ENCODE measurements around the gene PDHX. TPM values are rescaled to one million over a fixed set of nuclear protein-coding genes. Genes with fewer than 3 reads are reported as not detected.

The PDHX gene
- total and polyA plus RNA-seq, 8 donors = 7.2 to 21.2 (median 13.9) TPM

DNA sequence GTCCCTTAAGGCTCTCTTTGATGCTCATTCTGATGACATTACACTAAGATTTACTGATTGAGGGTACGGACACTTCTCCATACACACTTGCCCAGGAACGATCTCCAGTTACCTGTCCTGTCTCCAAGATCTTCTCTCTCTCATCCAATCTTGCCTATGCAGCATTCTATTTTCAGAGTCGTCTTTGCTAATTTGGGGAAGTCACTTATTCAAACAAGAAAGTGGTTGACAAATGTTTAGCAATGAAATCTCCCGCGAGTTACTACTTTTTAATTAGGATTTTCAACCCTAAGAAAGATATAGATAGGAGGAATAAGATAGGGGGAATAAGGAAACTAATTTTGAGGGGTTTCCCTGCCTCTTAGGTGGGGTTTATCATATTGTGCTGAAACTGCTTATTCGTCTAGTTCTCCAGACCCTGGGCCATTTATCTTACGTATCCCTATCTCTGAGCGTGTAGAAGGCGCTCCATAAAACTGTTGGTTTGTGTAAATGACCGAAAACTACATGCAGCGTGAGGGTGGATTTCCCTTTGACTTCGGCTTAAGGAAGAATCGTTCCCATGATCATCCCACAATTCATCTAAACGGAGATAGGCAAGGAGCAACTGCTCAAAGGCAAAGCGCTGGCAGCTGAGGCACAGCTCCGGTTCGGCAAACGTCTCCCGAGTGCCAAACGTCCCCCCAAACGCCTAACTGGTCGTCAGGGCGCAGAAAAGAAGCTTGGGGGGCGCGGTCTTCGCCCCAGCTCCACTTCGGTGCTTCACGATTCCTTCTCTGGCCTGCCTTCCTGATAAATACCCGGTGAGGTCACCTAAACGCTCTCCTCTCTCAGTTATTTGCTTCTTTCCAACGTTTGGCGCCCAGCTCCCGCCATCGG lies 1.0 kb upstream of the PDHX start:
- no peaks in the 10 kb centered on the region for H3K36me3 ChIP-seq
- DNase-seq = no peak
- peak overlapping the region; percentile 92 to 96 (median 94) for H3K27ac ChIP-seq
- FAIRE-seq = no peak
- intact Hi-C loops (cut with DNase I) = no loop called here
- H3K9me3 ChIP-seq = no peaks in the 10 kb centered on the region
- peaks cover 12 to 38% (median 21%) of the 10 kb centered on the region in 3 donors for H3K4me1 ChIP-seq
- ATAC-seq = peak in 3 of 4 donors; percentile 1 to 6 (median 3)
- TF ChIP-seq, protein P1, sequence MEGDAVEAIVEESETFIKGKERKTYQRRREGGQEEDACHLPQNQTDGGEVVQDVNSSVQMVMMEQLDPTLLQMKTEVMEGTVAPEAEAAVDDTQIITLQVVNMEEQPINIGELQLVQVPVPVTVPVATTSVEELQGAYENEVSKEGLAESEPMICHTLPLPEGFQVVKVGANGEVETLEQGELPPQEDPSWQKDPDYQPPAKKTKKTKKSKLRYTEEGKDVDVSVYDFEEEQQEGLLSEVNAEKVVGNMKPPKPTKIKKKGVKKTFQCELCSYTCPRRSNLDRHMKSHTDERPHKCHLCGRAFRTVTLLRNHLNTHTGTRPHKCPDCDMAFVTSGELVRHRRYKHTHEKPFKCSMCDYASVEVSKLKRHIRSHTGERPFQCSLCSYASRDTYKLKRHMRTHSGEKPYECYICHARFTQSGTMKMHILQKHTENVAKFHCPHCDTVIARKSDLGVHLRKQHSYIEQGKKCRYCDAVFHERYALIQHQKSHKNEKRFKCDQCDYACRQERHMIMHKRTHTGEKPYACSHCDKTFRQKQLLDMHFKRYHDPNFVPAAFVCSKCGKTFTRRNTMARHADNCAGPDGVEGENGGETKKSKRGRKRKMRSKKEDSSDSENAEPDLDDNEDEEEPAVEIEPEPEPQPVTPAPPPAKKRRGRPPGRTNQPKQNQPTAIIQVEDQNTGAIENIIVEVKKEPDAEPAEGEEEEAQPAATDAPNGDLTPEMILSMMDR (IDR thresholded peaks at IDR 0.05) = no peak
- 3% methylated on average over 34 of the region's 34 CpGs for WGBS, 2 donors
- peak overlapping the region; percentile 60 to 88 (median 78) for H3K4me3 ChIP-seq
- H3K27me3 ChIP-seq = no peaks in the 10 kb centered on the region

DNA sequence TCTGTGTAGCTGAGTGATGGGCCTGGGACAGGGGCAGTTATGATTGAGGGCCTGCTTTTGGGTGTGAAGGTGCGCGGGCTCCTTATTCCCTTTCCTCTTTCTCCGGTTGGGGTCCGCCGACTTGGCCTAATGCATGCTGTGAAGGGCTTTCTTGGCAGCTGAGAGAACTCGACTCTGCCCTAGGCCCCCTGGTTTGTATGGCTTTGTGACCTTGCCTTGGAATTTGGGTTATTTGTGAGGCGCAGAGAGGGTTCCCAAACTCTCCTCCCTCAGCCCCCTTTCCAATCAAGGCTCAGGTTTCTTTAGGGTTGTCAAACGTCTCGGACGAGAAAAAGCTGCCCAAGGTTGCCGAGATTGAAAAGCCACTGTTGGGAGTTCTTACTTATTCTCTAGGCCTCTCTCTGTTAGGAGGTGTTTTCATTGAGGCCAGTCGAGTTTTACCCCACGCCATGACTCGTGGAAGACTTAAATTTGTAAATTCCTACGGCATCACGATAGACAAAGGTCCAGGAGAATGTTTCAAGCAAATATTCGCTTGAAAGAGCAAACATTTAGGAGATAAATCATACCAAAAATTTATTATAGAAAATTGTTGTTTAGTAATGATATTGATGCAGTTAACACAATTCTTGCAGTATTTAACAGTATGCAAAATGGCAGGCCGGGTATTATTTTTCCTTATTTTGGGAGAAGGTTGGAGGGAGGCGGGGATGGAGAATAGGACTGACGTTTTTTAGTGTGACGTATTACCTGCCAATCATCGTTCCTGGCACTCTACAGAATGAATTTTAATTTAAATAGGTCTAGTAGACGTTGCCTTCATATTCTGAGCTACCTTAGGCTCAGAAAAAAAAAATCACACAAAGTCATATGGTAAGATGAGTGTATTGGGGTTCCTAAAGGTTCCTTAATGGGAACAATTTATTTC lies 689 bp downstream of the PDHX start:
- DNase-seq = no peak
- no peak for FAIRE-seq
- TF ChIP-seq, protein P1 (IDR thresholded peaks at IDR 0.05) = no peak
- Histone ChIP-seq H3K36me3 (no peaks in the 10 kb centered on the region), H3K27ac (peak overlapping the region; percentile 92 to 96 (median 94)), H3K4me1 (peaks cover 5 to 25% (median 7%) of the 10 kb centered on the region in 3 donors), H3K9me3 (no peaks in the 10 kb centered on the region), H3K4me3 (peak overlapping the region; percentile 60 to 88 (median 78)), H3K27me3 (no peaks in the 10 kb centered on the region)
- ATAC-seq = peak; percentile 3 to 28 (median 12)
- intact Hi-C loops (cut with DNase I) = no loop called here
- 6% methylated on average over 23 of the region's 23 CpGs for WGBS, 2 donors

DNA sequence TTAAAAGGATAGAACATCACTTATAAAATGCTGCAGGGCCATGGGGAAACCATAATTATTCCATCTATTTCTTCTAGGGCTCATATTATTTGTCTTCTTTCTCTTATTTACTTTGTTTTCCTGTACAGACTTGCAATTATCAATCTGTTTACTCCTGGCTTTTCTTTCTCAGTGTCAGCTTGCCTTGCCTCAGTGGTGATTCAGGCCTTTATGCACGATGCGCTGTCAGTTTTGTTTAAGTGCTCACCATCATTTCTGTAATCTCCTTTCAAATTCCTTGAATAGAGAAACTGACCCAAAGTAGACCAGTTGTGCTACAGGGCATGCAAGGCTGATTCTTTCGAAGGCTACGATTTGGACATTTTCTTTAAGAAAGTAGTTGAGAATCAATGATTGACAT lies 4.7 kb downstream of the PDHX start:
- no peaks in the 10 kb centered on the region for H3K27me3 ChIP-seq
- TF ChIP-seq, protein P1 (IDR thresholded peaks at IDR 0.05) = no peak
- intact Hi-C loops (cut with DNase I) = loop anchor here in 1 of 3 donors (5.0 kb wide), 1 partner anchor 471 kb away; no protein-coding TSS in a partner anchor

DNA sequence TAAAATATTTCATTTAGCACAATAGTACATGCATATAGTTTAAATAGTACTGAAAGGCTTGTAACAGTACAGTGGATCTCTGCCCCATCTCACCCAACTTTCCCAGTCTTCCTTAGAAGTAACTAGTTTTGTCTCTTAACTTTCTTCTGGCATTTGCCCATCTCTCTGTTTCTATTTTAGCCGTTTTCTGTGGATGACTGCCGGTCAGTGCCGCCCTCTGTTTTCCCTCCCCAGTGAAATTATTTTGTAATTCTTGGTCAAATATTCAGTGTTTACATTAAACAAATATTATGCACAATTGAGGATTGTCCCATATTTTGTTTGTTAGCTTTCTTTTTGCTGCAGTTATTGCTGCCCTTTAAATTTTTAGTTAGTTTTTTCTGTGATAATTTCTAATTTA lies 8.3 kb downstream of the PDHX start:
- Histone ChIP-seq H3K4me3 (no peak overlapping the region), H3K27ac (peak overlapping the region in 2 of 4 donors; percentile 1 to 29), H3K27me3 (no peaks in the 10 kb centered on the region), H3K4me1 (peaks cover 20 to 50% (median 40%) of the 10 kb centered on the region in 3 donors), H3K9me3 (no peaks in the 10 kb centered on the region), H3K36me3 (no peaks in the 10 kb centered on the region)
- TF ChIP-seq, protein P1 (IDR thresholded peaks at IDR 0.05) = no peak
- ATAC-seq (peak in 1 of 4 donors; percentile 12), DNase-seq (no peak), FAIRE-seq (no peak)
- 13 to 15% methylated on average over 3 of the region's 3 CpGs for WGBS, 2 donors
- intact Hi-C loops (cut with DNase I) = loop anchor here in 1 of 3 donors (5.0 kb wide), 1 partner anchor 468 kb away; no protein-coding TSS in a partner anchor

More for the DNA sequence above, 4.7 kb downstream of the PDHX start:
- WGBS, 2 donors = 92 to 93% methylated on average over 4 of the region's 4 CpGs
- Histone ChIP-seq H3K4me1 (peaks cover 17 to 33% (median 25%) of the 10 kb centered on the region in 3 donors), H3K27ac (no peak overlapping the region), H3K9me3 (no peaks in the 10 kb centered on the region), H3K4me3 (no peak overlapping the region), H3K36me3 (no peaks in the 10 kb centered on the region)
- DNase-seq = no peak
- no peak for FAIRE-seq
- no peak for ATAC-seq

Data from pancreas (tissue), 10 donors.